Lung (tissue), 12 donors: ENCODE measurements around the gene COMMD8. TPM values are rescaled to one million over a fixed set of nuclear protein-coding genes. Genes with fewer than 3 reads are reported as not detected.

Experiments
- ATAC-seq: fragments of 200-7000 bp; cut with Tn5 transposase; one replicate; pipeline ENCODE4 v1.9.1; 2020; ENCODE audit warnings: moderate number of reproducible peaks; ENCODE audit not compliant: insufficient read depth, low FRiP score
- DNase-seq, 3 donors: peaks; one replicate each; pipeline ENCODE4 v3.0.0-alpha.2; 2013 to 2017
- H3K27ac ChIP-seq, 2 donors: one replicate each; pipeline ENCODE4 v1.5.1; 2013; ENCODE audit warnings: mild to moderate bottlenecking in 2 of 2, moderate library complexity in 2 of 2, control low read depth in 1 of 2, inconsistent platforms in 1 of 2, low read depth in 1 of 2, low read length in 1 of 2
- H3K27me3 ChIP-seq, 3 donors: one replicate each; pipeline ENCODE4 v1.5.1; 2013; ENCODE audit warnings: low read length in 2 of 3; ENCODE audit not compliant: control insufficient read depth in 3 of 3, insufficient read depth in 3 of 3
- H3K36me3 ChIP-seq, 4 donors: one replicate each; pipeline ENCODE4 v1.5.1; 2013; ENCODE audit warnings: low read length in 4 of 4, mild to moderate bottlenecking in 1 of 4, moderate library complexity in 1 of 4; ENCODE audit not compliant: control insufficient read depth in 4 of 4, insufficient read depth in 4 of 4
- H3K4me1 ChIP-seq, 5 donors: one replicate each; pipeline ENCODE4 v1.5.1; 2013; ENCODE audit warnings: low read length in 5 of 5, mild to moderate bottlenecking in 2 of 5, moderate library complexity in 1 of 5; ENCODE audit not compliant: control insufficient read depth in 5 of 5, insufficient read depth in 5 of 5
- H3K4me3 ChIP-seq: one replicate; pipeline ENCODE4 v1.5.1; 2013; ENCODE audit warnings: mild to moderate bottlenecking, control low read depth, moderate library complexity
- H3K9ac ChIP-seq, 2 donors: one replicate each; pipeline ENCODE4 v1.5.1; 2013; ENCODE audit warnings: low read length in 2 of 2, control low read depth in 1 of 2; ENCODE audit not compliant: insufficient read depth in 1 of 2
- H3K9me3 ChIP-seq, 4 donors: one replicate each; pipeline ENCODE4 v1.5.1; 2013; ENCODE audit warnings: low read length in 3 of 4, mild to moderate bottlenecking in 1 of 4, moderate library complexity in 1 of 4; ENCODE audit not compliant: control insufficient read depth in 4 of 4, insufficient read depth in 3 of 4
- CTCF ChIP-seq: IDR thresholded peaks from 2 replicates; pipeline ENCODE4 v1.5.1; 2012; ENCODE audit warnings: mild to moderate bottlenecking; ENCODE audit errors: control extremely low read depth, extremely low read depth
- WGBS, 2 donors: extraction: QIAGEN DNeasy Blood & Tissue Kit; methylation state at CpG; one replicate each; pipeline ENCODE4 v1.1.7; 2013; 5-methylcytosine and 5-hydroxymethylcytosine counted together
- polyA plus RNA-seq, 2 donors: library from polyadenylated mRNA; stranded (reverse); fragments of 200-250 nt; gene quantifications; one replicate each; pipeline ENCODE4 v1.2.1, GENCODE V29; 2013
- total RNA-seq, 2 donors: library from RNA; depleted of rRNA in 1 of 2; stranded (reverse); fragments of >200 nt in 1 of 2; gene quantifications; one replicate each; pipeline ENCODE4 v1.2.1, GENCODE V29; 2014 to 2021
- donor health status: control.
- donor health status: control.
- donor health status: Bipolar disorder and iron deficiency.
- donor health status: healthy.
- donor health status: DM: yes; HTN: yes; CAD: no.

Gene COMMD8
- total and polyA plus RNA-seq, 4 donors = 12.3 to 20.2 (median 14.8) TPM

GRCh38 chr4:47451657-47452056 lies 11.8 kb downstream of the COMMD8 start:
- no peaks in the 10 kb centered on the region for H3K9me3 ChIP-seq
- peaks cover 5 to 13% (median 6%) of the 10 kb centered on the region in 4 donors for H3K36me3 ChIP-seq
- ATAC-seq = no peak
- H3K9ac ChIP-seq = no peak overlapping the region
- H3K4me3 ChIP-seq = no peak overlapping the region
- no peaks in the 10 kb centered on the region for H3K27me3 ChIP-seq
- H3K4me1 ChIP-seq = no peaks in the 10 kb centered on the region
- WGBS, 2 donors = 74 to 76% methylated on average over 4 of the region's 4 CpGs
- no peak for DNase-seq
- TF ChIP-seq CTCF = no peak
- H3K27ac ChIP-seq = no peak overlapping the region

DNA sequence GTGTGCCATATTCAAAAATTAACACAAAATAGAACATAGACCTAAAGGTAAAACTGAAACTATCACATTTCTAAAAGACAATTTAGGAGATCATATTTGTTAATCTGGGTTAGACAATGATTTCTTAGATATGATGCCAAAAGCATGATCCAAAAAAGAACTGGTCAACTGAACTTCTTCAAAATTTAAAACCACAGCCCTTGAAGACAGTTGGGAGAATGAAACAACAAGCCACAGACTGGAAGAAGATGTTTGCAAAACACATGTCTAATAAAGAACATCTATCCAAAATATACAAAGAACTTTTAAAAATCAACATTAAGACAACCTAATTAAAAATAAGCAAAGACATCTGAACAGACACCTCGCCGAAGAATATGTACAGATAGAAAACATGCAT lies 19.5 kb downstream of the COMMD8 start:
- WGBS, 2 donors = 89 to 94% methylated on average over 2 of the region's 2 CpGs
- Histone ChIP-seq H3K36me3 (no peaks in the 10 kb centered on the region), H3K4me3 (no peak overlapping the region), H3K27ac (no peak overlapping the region), H3K9ac (no peak overlapping the region), H3K27me3 (no peaks in the 10 kb centered on the region), H3K9me3 (no peaks in the 10 kb centered on the region), H3K4me1 (no peaks in the 10 kb centered on the region)
- no peak for ATAC-seq
- no peak for TF ChIP-seq CTCF
- no peak for DNase-seq

GRCh38 chr4:47442980-47443379 lies 20.5 kb downstream of the COMMD8 start:
- no peak overlapping the region for H3K4me3 ChIP-seq
- H3K9ac ChIP-seq = no peak overlapping the region
- no peak overlapping the region for H3K27ac ChIP-seq
- DNase-seq (no peak), ATAC-seq (no peak)
- TF ChIP-seq CTCF = no peak
- no peaks in the 10 kb centered on the region for H3K36me3 ChIP-seq
- H3K9me3 ChIP-seq = no peaks in the 10 kb centered on the region
- 29 to 64% methylated on average over 5 of the region's 5 CpGs for WGBS, 2 donors
- H3K4me1 ChIP-seq = no peaks in the 10 kb centered on the region
- no peaks in the 10 kb centered on the region for H3K27me3 ChIP-seq

- Histone ChIP-seq H3K27me3 (no peaks in the 10 kb centered on the region), H3K9ac (no peak overlapping the region), H3K4me1 (no peaks in the 10 kb centered on the region), H3K36me3 (no peaks in the 10 kb centered on the region), H3K9me3 (no peaks in the 10 kb centered on the region), H3K4me3 (no peak overlapping the region), H3K27ac (no peak overlapping the region)
- no peak for TF ChIP-seq CTCF
- ATAC-seq (no peak), DNase-seq (no peak)
These were observed 28.6 kb downstream of the COMMD8 start for GRCh38 chr4:47434931-47435330.
